Measurements from ENCODE around the gene HOXD10.

Gene HOXD10

DNA sequence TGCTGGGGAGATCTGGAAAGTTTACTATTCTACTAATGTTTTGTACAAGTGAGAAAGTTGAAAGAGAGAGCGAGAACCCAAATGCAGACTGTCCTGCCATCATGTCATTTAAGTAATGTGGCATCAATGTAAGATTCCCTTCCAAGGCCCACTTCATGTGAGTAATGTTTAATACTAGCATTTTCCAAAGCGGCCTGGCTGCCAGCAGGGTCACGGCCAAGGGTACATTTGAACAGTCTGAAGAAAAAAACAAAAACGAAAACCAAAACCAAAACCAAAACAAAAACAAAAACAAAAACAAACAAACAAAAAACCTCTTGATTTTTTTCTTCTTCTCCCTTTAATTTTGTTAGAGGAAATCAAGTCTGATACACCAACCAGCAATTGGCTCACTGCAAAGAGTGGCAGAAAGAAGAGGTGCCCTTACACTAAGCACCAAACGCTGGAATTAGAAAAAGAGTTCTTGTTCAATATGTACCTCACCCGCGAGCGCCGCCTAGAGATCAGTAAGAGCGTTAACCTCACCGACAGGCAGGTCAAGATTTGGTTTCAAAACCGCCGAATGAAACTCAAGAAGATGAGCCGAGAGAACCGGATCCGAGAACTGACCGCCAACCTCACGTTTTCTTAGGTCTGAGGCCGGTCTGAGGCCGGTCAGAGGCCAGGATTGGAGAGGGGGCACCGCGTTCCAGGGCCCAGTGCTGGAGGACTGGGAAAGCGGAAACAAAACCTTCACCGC is 2.2 kb downstream of the HOXD10 start:
- H3K4me1 Mint-ChIP-seq: peaks cover 7% of the 10 kb centered on the region
- H3K9me3 Mint-ChIP-seq: no peaks in the 10 kb centered on the region
- no peaks in the 10 kb centered on the region for H3K36me3 Mint-ChIP-seq
- peaks cover 77% of the 10 kb centered on the region for H3K27me3 Mint-ChIP-seq
- ATAC-seq: no peak
- no peak overlapping the region for H3K4me3 Mint-ChIP-seq
- H3K27ac Mint-ChIP-seq: no peak overlapping the region

GRCh38 chr2:176120364-176121189 is 4.0 kb downstream of the HOXD10 start:
- H3K27me3 Mint-ChIP-seq: peaks cover 81% of the 10 kb centered on the region
- H3K4me3 Mint-ChIP-seq: no peak overlapping the region
- H3K27ac Mint-ChIP-seq: no peak overlapping the region

DNA sequence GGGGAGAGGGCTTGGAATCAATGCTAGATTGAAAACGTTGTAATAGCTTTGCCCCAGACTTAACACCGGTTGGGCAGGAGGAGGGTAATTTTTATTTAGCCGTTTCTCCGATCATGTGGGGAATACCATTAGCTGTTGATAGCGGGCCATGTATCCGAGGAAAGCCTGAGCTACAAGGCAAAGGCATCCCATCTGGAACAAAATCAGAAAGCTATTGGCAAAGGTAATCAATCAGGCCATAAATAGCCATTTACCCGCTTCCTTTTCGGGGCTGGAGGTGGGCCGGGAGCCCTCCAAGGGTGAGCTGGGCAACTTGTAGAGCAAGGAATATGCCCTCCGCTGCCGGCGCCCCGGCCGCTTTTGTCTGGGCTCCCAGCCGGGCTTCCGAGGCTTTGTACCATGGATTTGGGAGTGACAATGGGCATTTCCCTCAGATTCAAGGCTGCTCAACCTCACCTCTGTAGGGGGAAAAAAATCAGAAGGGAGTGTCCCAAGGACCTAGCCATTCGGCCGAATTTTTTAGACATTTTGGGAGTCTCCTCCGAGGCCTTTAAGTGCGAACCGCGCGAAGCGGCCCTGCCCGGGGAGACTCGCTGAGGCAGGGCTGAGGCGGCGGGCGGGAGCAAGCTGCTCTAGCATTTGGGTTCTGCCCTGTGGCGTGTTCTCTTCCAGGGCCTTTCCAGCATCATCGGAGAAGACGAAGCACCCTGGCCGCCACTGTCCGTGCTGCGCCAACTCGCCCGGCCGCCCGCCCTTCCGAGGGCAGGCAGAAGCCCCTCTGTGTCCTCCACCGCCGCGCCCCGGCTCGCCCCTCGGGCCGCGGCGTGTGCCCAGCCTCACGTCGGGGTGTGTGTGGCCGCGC is 4.8 kb downstream of the HOXD10 start:
- peaks cover 81% of the 10 kb centered on the region for H3K27me3 Mint-ChIP-seq
- peaks cover 7% of the 10 kb centered on the region for H3K4me1 Mint-ChIP-seq
- no peak overlapping the region for H3K4me3 Mint-ChIP-seq
- no peak for ATAC-seq
- H3K9me3 Mint-ChIP-seq: no peaks in the 10 kb centered on the region
- H3K27ac Mint-ChIP-seq: no peak overlapping the region
- H3K36me3 Mint-ChIP-seq: no peaks in the 10 kb centered on the region

More at GRCh38 chr2:176120364-176121189, 4.0 kb downstream of the HOXD10 start:
- Mint-ChIP-seq H3K36me3 (no peaks in the 10 kb centered on the region), H3K4me1 (peaks cover 7% of the 10 kb centered on the region), H3K9me3 (no peaks in the 10 kb centered on the region)
- no peak for ATAC-seq

DNA sequence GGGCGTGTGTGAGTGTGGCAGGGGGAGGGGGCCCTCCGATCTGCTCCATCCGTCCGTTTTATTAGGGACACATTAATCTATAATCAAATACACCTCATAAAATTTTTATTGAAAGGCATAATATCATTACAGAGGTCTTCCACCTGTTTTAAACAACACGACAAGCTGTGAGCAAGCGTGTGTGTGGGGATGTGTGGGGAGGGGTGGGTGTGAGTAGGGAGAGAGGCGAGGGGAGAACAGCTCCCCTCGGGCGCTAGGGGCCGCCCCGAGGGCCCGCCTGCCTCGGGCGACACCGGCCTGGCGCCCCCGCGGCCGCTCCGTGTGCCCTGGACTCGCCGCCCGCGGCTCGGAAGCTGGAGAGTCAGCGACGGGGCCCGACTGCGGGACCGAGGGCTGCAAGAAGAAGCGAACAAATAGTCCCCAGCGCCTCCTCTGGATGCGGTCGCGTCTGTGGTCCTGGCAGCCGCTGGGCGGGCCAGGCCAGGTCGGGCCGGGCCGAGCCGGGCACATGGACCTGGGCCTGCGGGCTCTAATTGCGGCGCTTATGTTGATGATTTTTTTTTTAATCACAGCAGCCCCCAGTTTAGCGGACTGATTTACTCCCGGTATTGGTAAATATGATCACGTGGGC is 5.6 kb downstream of the HOXD10 start:
- ATAC-seq: no peak
- peaks cover 81% of the 10 kb centered on the region for H3K27me3 Mint-ChIP-seq
- peaks cover 7% of the 10 kb centered on the region for H3K4me1 Mint-ChIP-seq
- H3K4me3 Mint-ChIP-seq: no peak overlapping the region
- H3K27ac Mint-ChIP-seq: no peak overlapping the region
- no peaks in the 10 kb centered on the region for H3K36me3 Mint-ChIP-seq
- H3K9me3 Mint-ChIP-seq: no peaks in the 10 kb centered on the region

GRCh38 chr2:176122683-176123410 is 6.3 kb downstream of the HOXD10 start, which contains the start of gene HOXD9:
Gene HOXD9, plus strand, starts transcription at chr2:176122719. Its CDS starts 50 bp downstream, at chr2:176122769.
- Mint-ChIP-seq H3K36me3 (no peaks in the 10 kb centered on the region), H3K4me3 (no peak within 1 kb of the TSS), H3K4me1 (peaks cover 7% of the 10 kb centered on the region), H3K27me3 (peaks cover 81% of the 10 kb centered on the region), H3K9me3 (no peaks in the 10 kb centered on the region), H3K27ac (no peak within 1 kb of the TSS)
- no peak for ATAC-seq

GRCh38 chr2:176123411-176124109 is 7.0 kb downstream of the HOXD10 start:
- Mint-ChIP-seq H3K4me3 (no peak overlapping the region), H3K9me3 (no peaks in the 10 kb centered on the region), H3K27me3 (peaks cover 81% of the 10 kb centered on the region), H3K36me3 (no peaks in the 10 kb centered on the region), H3K27ac (no peak overlapping the region), H3K4me1 (peaks cover 13% of the 10 kb centered on the region)
- no peak for ATAC-seq

GRCh38 chr2:176124110-176124946 is 7.8 kb downstream of the HOXD10 start:
- Mint-ChIP-seq H3K27ac (no peak overlapping the region), H3K4me1 (peaks cover 13% of the 10 kb centered on the region), H3K4me3 (no peak overlapping the region), H3K9me3 (no peaks in the 10 kb centered on the region), H3K36me3 (no peaks in the 10 kb centered on the region), H3K27me3 (peaks cover 81% of the 10 kb centered on the region)
- no peak for ATAC-seq

DNA sequence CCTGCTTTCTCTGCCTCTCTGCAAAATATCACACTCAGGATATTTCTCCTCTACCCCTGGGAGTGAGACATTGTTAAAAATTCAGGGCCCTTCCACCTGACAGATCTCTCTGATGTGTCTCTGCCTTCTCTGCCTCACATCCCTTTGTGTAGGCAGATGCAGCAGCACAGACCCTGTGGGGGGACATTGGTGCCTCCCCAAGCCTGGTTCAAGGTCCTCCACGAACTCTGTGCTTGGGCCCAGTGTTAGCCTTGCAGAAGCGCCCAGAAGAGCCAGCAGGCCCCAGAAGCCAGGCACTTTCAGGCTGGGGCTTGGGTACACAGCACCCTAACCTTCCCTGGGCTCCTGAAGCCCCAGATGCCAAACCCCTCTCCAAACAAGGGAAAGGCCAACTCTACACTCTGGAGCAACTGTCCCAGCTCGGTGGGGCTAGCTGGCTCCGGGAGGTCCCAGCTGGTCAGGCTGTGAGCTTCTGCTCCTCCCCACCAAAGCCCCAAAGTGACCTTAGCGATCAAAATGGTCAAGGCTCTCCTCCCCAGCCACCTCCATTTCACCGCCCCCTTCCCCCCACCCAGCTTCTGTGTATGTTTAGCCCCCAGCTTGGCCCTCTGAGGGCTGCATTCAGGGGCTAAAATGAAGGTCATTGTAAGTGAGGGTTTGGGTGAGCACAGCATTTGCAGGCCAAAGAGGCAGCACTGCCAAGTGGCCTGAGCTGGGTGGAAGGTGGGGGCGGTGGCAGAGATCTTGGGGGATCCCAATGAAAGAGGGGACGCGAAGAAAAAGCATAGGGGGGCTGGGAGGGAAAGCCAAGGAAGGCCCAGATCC is 8.6 kb downstream of the HOXD10 start:
- no peak overlapping the region for H3K4me3 Mint-ChIP-seq
- H3K9me3 Mint-ChIP-seq: no peaks in the 10 kb centered on the region
- peaks cover 73% of the 10 kb centered on the region for H3K27me3 Mint-ChIP-seq
- no peak overlapping the region for H3K27ac Mint-ChIP-seq
- no peaks in the 10 kb centered on the region for H3K36me3 Mint-ChIP-seq
- H3K4me1 Mint-ChIP-seq: peaks cover 13% of the 10 kb centered on the region
- no peak for ATAC-seq

DNA sequence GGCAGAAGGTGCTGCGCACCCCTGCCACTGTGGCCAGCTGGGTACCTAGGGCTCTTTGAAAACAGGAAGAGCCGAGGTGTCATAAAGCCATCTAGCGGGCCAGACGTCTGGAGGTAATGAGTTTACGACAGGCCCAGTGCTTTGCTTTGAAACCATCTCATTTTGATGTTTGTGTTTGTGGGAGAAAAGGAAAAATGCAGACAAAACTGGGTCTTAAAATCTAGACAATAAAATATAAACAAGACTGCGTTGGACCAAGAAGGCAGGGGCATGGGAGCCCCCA is 9.1 kb downstream of the HOXD10 start:
- H3K36me3 Mint-ChIP-seq: no peaks in the 10 kb centered on the region
- no peak for ATAC-seq
- H3K9me3 Mint-ChIP-seq: no peaks in the 10 kb centered on the region
- H3K27me3 Mint-ChIP-seq: peaks cover 70% of the 10 kb centered on the region
- no peak overlapping the region for H3K27ac Mint-ChIP-seq
- H3K4me3 Mint-ChIP-seq: no peak overlapping the region
- H3K4me1 Mint-ChIP-seq: peaks cover 13% of the 10 kb centered on the region

DNA sequence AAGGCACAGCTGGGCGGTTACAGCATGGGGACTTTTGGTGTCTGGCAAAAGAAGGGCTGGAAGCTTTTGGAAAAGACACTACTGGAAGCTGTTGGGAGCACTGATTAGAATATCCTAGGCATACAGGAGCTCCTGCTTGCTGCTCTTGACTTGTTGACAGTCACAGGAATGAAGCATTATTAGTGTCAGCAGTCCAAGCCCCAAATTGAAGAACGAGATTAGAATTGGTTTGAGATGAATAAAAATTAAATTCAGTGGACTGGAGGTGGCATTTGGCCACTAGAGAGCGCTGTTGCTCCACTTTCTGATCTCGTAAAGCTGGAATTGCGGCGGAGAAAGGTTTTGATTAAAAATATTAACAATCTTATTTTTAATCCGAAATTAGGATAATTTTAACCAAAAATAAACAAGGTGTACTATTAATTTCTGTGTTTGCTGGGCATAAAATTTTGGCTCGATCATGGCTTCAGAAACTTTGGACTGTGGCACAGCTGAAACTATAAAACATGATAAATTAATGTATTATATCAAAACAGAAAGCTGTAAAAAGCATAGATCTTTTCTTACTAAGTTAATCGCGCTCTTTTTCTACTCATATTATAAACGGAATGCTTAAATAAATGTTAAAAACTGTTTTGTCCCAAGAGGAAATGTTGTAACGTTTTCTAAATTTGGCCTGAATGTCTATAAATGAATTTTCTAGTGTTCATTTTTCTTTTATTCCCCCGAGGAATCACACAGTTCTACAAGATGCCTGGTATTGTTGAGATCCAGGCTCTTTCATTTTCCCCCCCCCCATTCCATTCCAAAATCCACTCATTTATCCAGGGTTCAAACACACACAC is 10.6 kb downstream of the HOXD10 start:
- Mint-ChIP-seq H3K4me1 (peaks cover 15% of the 10 kb centered on the region), H3K9me3 (no peaks in the 10 kb centered on the region), H3K27me3 (peaks cover 75% of the 10 kb centered on the region), H3K27ac (no peak overlapping the region), H3K4me3 (no peak overlapping the region), H3K36me3 (no peaks in the 10 kb centered on the region)
- no peak for ATAC-seq

GRCh38 chr2:176127774-176128072 is 11.1 kb downstream of the HOXD10 start:
- H3K27me3 Mint-ChIP-seq: peaks cover 81% of the 10 kb centered on the region
- no peak overlapping the region for H3K4me3 Mint-ChIP-seq
- no peaks in the 10 kb centered on the region for H3K9me3 Mint-ChIP-seq
- no peak overlapping the region for H3K27ac Mint-ChIP-seq
- ATAC-seq: no peak
- no peaks in the 10 kb centered on the region for H3K36me3 Mint-ChIP-seq
- peaks cover 20% of the 10 kb centered on the region for H3K4me1 Mint-ChIP-seq
